CD4-positive, alpha-beta T cell (primary cell): ENCODE results near the gene NID2. TPM values are rescaled to one million over a fixed set of nuclear protein-coding genes. Genes with fewer than 3 reads are reported as not detected.

Experiments
- ATAC-seq: fragments of 200-7000 bp; cut with Tn5 transposase; one replicate; pipeline ENCODE4 v1.10.0; 2022; ENCODE audit warnings: mild to moderate bottlenecking; ENCODE audit not compliant: poor library complexity
- CTCF ChIA-PET: fragments of 350-600 bp; sonication (Branson Sonifier 250); formaldehyde crosslinking; loops from one replicate; lab custom pipeline; 2021; ENCODE audit warnings: antibody characterized with exemption, inconsistent platforms; lab: Charles Lee
- POLR2A ChIA-PET: fragments of 350-600 bp; sonication (Branson Sonifier 250); formaldehyde crosslinking; loops from one replicate; lab custom pipeline; 2021; ENCODE audit warnings: antibody characterized with exemption, inconsistent platforms; lab: Charles Lee
- DNase-seq, 14 experiments: peaks; one replicate each; pipeline ENCODE4 v3.0.0-alpha.2; 2013 to 2020; ENCODE audit warnings: mixed read lengths in 2 of 14
- H3K27ac ChIP-seq, 2 donors: one replicate each; pipeline versions ENCODE4 v1.5.1 to v1.7.0; 2013; ENCODE audit warnings: low read length in 2 of 2, low read depth in 1 of 2, mild to moderate bottlenecking in 1 of 2
- H3K27me3 ChIP-seq, 2 experiments: 1 replicate in 1 of 2; 2 replicates in 1 of 2; pipeline versions ENCODE4 v1.6.1 to v1.7.0; 2013; ENCODE audit warnings: low read length in 2 of 2, control low read depth in 1 of 2, mild to moderate bottlenecking in 1 of 2, moderate library complexity in 1 of 2; ENCODE audit not compliant: insufficient read depth in 2 of 2, control insufficient read depth in 1 of 2
- H3K36me3 ChIP-seq: one replicate; pipeline ENCODE4 v1.6.1; 2013; ENCODE audit warnings: low read length, control low read depth; ENCODE audit not compliant: insufficient read depth
- H3K4me1 ChIP-seq: one replicate; pipeline ENCODE4 v1.6.1; 2013; ENCODE audit warnings: low read length, control low read depth; ENCODE audit not compliant: insufficient read depth
- H3K4me3 ChIP-seq: one replicate; pipeline ENCODE4 v1.5.1; 2013; ENCODE audit warnings: mild to moderate bottlenecking, low read length, moderate library complexity
- H3K9me3 ChIP-seq, 2 experiments: 1 replicate in 1 of 2; 2 replicates in 1 of 2; pipeline versions ENCODE4 v1.6.1 to v1.7.0; 2013; ENCODE audit warnings: low read length in 2 of 2, mild to moderate bottlenecking in 2 of 2, control low read depth in 1 of 2, moderate library complexity in 1 of 2; ENCODE audit not compliant: control insufficient read depth in 1 of 2, insufficient read depth in 1 of 2
- H3K27ac Mint-ChIP-seq: one replicate; pipeline ENCODE4 v1.8.0; 2020; ENCODE audit warnings: mixed read lengths
- H3K27me3 Mint-ChIP-seq: one replicate; pipeline ENCODE4 v1.8.0; 2021; ENCODE audit warnings: mixed read lengths
- H3K36me3 Mint-ChIP-seq: one replicate; pipeline ENCODE4 v1.8.0; 2021; ENCODE audit warnings: low read depth, mixed read lengths
- H3K4me1 Mint-ChIP-seq: one replicate; pipeline ENCODE4 v1.8.0; 2021; ENCODE audit warnings: low read depth, mixed read lengths
- H3K4me3 Mint-ChIP-seq: one replicate; pipeline ENCODE4 v1.8.0; 2020; ENCODE audit warnings: mild to moderate bottlenecking, mixed read lengths
- H3K9me3 Mint-ChIP-seq: one replicate; pipeline ENCODE4 v1.8.0; 2020; ENCODE audit warnings: mixed read lengths
- intact Hi-C, 2 experiments: fragments of 100-400 bp; cut with DNase I in 1 of 2; cut with micrococcal nuclease in 1 of 2; formaldehyde crosslinking; loops; one replicate each; pipeline versions ENCODE4 v1.15.1 to v1.9.0; 2023 to 2025; cut with DNase I, micrococcal nuclease
- total RNA-seq, 174 experiments: library from RNA in 2 of 174; stranded (reverse) in 2 of 174; gene quantifications; one replicate each; pipeline ENCODE4 v1.2.3 and lab custom pipeline; 2021 to 2026
- TF ChIP-seq, protein P1 (sequence below): fragments of 200-600 bp; IDR thresholded peaks from one replicate; pipeline ENCODE4 v1.8.0; 2022; ENCODE audit warnings: antibody characterized with exemption, mild to moderate bottlenecking

The NID2 gene
- total RNA-seq, 2 experiments from 2014 or later, result 0.19 TPM; not detected in 1

- Histone ChIP-seq H3K4me1 (no peaks in the 10 kb centered on the region), H3K9me3 (no peaks in the 10 kb centered on the region), H3K36me3 (peaks cover 73% of the 10 kb centered on the region), H3K4me3 (no peak overlapping the region), H3K27me3 (no peaks in the 10 kb centered on the region), H3K27ac (no peak overlapping the region)
- ChIA-PET CTCF (no interaction called here), POLR2A (no interaction called here)
- H3K27me3 Mint-ChIP-seq, result no peaks in the 10 kb centered on the region
- ATAC-seq (no peak), DNase-seq (no peak)
- H3K27ac Mint-ChIP-seq, result no peak overlapping the region
- H3K4me1 Mint-ChIP-seq, result peaks cover 20% of the 10 kb centered on the region
- intact Hi-C loops, result no loop called here
- peaks cover 96% of the 10 kb centered on the region for H3K36me3 Mint-ChIP-seq
- TF ChIP-seq, protein P1, sequence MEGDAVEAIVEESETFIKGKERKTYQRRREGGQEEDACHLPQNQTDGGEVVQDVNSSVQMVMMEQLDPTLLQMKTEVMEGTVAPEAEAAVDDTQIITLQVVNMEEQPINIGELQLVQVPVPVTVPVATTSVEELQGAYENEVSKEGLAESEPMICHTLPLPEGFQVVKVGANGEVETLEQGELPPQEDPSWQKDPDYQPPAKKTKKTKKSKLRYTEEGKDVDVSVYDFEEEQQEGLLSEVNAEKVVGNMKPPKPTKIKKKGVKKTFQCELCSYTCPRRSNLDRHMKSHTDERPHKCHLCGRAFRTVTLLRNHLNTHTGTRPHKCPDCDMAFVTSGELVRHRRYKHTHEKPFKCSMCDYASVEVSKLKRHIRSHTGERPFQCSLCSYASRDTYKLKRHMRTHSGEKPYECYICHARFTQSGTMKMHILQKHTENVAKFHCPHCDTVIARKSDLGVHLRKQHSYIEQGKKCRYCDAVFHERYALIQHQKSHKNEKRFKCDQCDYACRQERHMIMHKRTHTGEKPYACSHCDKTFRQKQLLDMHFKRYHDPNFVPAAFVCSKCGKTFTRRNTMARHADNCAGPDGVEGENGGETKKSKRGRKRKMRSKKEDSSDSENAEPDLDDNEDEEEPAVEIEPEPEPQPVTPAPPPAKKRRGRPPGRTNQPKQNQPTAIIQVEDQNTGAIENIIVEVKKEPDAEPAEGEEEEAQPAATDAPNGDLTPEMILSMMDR, result no peak
- H3K9me3 Mint-ChIP-seq, result no peaks in the 10 kb centered on the region
- H3K4me3 Mint-ChIP-seq, result no peak overlapping the region
These were observed 68.2 kb downstream of the NID2 start for GRCh38 chr14:52000696-52001095.

DNA sequence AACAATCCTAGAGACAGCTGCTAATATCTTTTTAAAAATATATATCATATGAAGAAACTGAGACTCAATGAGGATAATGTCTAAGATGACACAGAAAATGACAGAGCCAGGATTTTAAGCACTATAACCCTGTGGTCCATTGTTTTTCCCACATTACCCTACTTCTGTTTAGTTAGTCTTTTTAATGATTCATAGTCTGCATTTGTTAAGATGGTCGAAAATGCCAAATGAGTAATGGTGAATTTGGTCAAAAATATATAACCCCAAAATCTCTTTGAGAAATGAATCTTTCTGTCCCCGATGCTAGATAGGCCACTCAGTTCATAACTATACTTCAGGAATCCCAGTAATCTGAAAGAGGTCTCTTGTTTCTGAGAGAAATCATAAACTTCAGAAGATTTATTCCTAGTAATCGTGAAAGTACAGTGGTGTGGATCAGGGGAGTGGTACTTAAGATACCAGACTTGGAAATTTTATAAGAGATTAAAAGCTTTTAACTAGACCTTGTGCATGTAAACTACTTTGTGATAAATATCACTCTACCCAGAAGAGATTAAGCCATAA lies 68.8 kb downstream of the NID2 start:
- ChIA-PET POLR2A (no interaction called here), CTCF (no interaction called here)
- no peaks in the 10 kb centered on the region for H3K4me1 ChIP-seq
- Mint-ChIP-seq H3K4me1 (peaks cover 24% of the 10 kb centered on the region), H3K36me3 (peaks cover 95% of the 10 kb centered on the region), H3K27ac (no peak overlapping the region), H3K27me3 (no peaks in the 10 kb centered on the region), H3K9me3 (no peaks in the 10 kb centered on the region), H3K4me3 (no peak overlapping the region)
- ATAC-seq (no peak), DNase-seq (no peak)
- intact Hi-C loops, result no loop called here
- H3K4me3 ChIP-seq, result no peak overlapping the region
- H3K9me3 ChIP-seq, result no peaks in the 10 kb centered on the region
- TF ChIP-seq, protein P1, result no peak
- no peaks in the 10 kb centered on the region for H3K27me3 ChIP-seq
- H3K27ac ChIP-seq, result no peak overlapping the region
- H3K36me3 ChIP-seq, result peaks cover 73% of the 10 kb centered on the region

DNA sequence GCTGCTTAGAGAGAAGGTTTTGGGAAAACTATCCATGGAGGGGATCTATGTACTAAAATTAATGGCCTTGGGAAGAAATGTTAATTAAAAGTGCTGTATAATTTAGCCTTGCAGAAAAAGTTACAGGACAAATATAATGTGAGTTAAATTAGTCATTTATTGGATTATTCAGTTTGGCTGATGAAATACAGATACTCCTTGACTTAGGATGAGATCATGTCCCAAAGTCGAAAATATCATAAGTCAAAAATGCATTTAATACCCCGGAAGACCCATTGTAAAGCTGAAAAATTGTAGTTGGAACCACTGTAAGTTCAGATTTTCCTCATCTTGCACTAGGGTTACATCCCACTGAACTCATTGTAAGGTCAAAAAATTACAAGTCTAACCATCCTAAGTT lies 69.8 kb downstream of the NID2 start:
- no peaks in the 10 kb centered on the region for H3K9me3 Mint-ChIP-seq
- H3K36me3 ChIP-seq, result peaks cover 73% of the 10 kb centered on the region
- H3K9me3 ChIP-seq, result no peaks in the 10 kb centered on the region
- no peaks in the 10 kb centered on the region for H3K4me1 ChIP-seq
- H3K27me3 ChIP-seq, result no peaks in the 10 kb centered on the region
- no peak overlapping the region for H3K4me3 Mint-ChIP-seq
- no peak overlapping the region for H3K27ac Mint-ChIP-seq
- H3K36me3 Mint-ChIP-seq, result peaks cover 95% of the 10 kb centered on the region
- TF ChIP-seq, protein P1, result no peak
- H3K4me3 ChIP-seq, result no peak overlapping the region
- DNase-seq (no peak), ATAC-seq (no peak)
- intact Hi-C loops, result loop anchor here (5.0 to 10.0 kb wide), 4 partner anchors 276 to 1306 kb away; no protein-coding TSS in a partner anchor
- ChIA-PET POLR2A (no interaction called here), CTCF (no interaction called here)
- no peak overlapping the region for H3K27ac ChIP-seq
- peaks cover 34% of the 10 kb centered on the region for H3K4me1 Mint-ChIP-seq
- H3K27me3 Mint-ChIP-seq, result no peaks in the 10 kb centered on the region
